Upper lobe of left lung (tissue), 6 donors: ENCODE data around the gene PARVG. TPM values are rescaled to one million over a fixed set of nuclear protein-coding genes. Genes with fewer than 3 reads are reported as not detected.
A peak's percentile ranks its signal among the peaks of the same experiment; 100 is the strongest.

Experiments
- ATAC-seq, 2 donors: fragments of 200-7000 bp; cut with Tn5 transposase; one replicate each; pipeline ENCODE4 v1.9.1; 2022; ENCODE audit warnings: mild to moderate bottlenecking in 2 of 2, moderate library complexity in 2 of 2; ENCODE audit not compliant: low FRiP score in 2 of 2
- DNase-seq, 2 donors: peaks; one replicate each; pipeline ENCODE4 v3.0.0-alpha.2; 2019 to 2020
- H3K27ac ChIP-seq, 4 donors: fragments of 200-600 bp; sonication (generic); one replicate each; pipeline ENCODE4 v1.5.1; 2016 to 2019
- H3K27me3 ChIP-seq, 4 donors: fragments of 200-600 bp; sonication (generic); one replicate each; pipeline ENCODE4 v1.5.1; 2017 to 2019
- H3K36me3 ChIP-seq, 4 donors: fragments of 200-600 bp; sonication (generic); one replicate each; pipeline ENCODE4 v1.5.1; 2016 to 2019
- H3K4me1 ChIP-seq, 4 donors: fragments of 200-600 bp; sonication (generic); one replicate each; pipeline ENCODE4 v1.5.1; 2018 to 2019
- H3K4me3 ChIP-seq, 4 donors: fragments of 200-600 bp; sonication (generic); one replicate each; pipeline ENCODE4 v1.5.1; 2017 to 2019; ENCODE audit warnings: mild to moderate bottlenecking in 2 of 4, moderate library complexity in 1 of 4
- H3K9me3 ChIP-seq, 4 donors: fragments of 200-600 bp; sonication (generic); one replicate each; pipeline ENCODE4 v1.5.1; 2018 to 2019
- CTCF ChIP-seq, 6 experiments: fragments of 450-650 bp in 4 of 6; fragments of 200-600 bp in 2 of 6; sonication (generic) in 2 of 6; IDR thresholded peaks; one replicate each; pipeline ENCODE4 v1.5.1; 2016 to 2019; ENCODE audit warnings: antibody characterized with exemption in 6 of 6
- EP300 ChIP-seq, 4 donors: sonication (generic); formaldehyde crosslinking; IDR thresholded peaks; one replicate each; pipeline ENCODE4 v1.5.1; 2017; ENCODE audit warnings: antibody characterized with exemption in 4 of 4, control low read depth in 2 of 4
- POLR2A ChIP-seq, 4 donors: fragments of 450-650 bp; IDR thresholded peaks; one replicate each; pipeline ENCODE4 v1.5.1; 2016 to 2017; ENCODE audit warnings: antibody characterized with exemption in 4 of 4, mild to moderate bottlenecking in 2 of 4
- POLR2AphosphoS5 ChIP-seq, 2 donors: sonication (generic); formaldehyde crosslinking; IDR thresholded peaks; one replicate each; pipeline ENCODE4 v1.5.1; 2017; ENCODE audit warnings: antibody characterized with exemption in 2 of 2
- WGBS, 2 donors: methylation state at CpG; one replicate each; pipeline ENCODE4 v1.1.5; 2017 to 2018; 5-methylcytosine and 5-hydroxymethylcytosine counted together
- total RNA-seq, 6 donors: library from RNA; depleted of rRNA in 4 of 6; stranded (reverse); fragments of >200 nt in 4 of 6; gene quantifications; one replicate each; pipeline versions ENCODE4 v1.1.0 to v1.2.1, GENCODE V29; 2016 to 2021
- donor health status: DM: no; HTN: no; CAD: no; lungs with moderate emphysema.
- donor health status: DM: no; HTN: yes; CAD: no; lungs with severe emphysema.

The PARVG gene
- total RNA-seq, 6 donors from 2014 or later: 42.4 to 315 (median 82.4) TPM

DNA sequence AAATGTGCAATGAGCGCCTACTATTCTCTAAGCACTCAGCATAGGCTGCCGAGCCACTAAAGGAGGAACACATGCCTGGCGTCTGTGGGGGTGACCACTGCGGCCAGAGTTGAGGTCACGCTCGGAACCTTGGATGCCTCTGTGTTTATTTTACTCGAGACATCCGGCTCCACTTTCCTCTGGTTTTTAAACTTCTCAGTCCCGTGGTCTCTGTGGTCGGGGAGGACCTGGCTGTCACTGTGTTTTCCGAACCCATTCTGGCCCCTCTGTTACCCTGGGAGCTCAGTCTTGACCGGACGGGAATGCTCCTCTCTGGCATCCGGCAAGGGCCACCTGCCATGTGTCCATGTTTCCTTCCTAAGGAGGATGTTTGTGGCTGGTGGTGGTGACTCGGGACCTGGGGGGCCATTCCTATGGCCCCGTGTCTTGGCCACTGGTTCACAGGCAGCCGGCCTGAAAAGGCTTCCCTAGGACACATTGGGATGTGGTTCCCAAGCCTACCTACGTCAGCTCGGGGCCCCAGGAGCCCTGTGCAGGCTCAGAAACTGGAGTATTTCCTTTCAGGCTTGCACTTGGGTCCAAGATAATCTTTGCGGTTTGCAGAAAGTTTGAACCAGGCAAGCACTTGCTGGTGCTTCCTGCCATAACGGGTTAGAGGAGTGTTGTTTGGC, 46.7 kb upstream of the PARVG start:
- ATAC-seq (peak in 1 of 2 donors; percentile 69), DNase-seq (no peak)
- TF ChIP-seq EP300 (IDR thresholded peaks at IDR 0.05): no peak
- TF ChIP-seq CTCF (IDR thresholded peaks at IDR 0.05): no peak
- no peak for TF ChIP-seq POLR2A (IDR thresholded peaks at IDR 0.05)
- WGBS, 2 donors: 58 to 69% methylated on average over 16 to 19 of the region's 21 CpGs
- Histone ChIP-seq H3K9me3 (peaks cover 8 to 21% (median 14%) of the 10 kb centered on the region in 4 donors), H3K4me3 (no peak overlapping the region), H3K4me1 (no peaks in the 10 kb centered on the region), H3K36me3 (peaks cover 0 to 77% (median 37%) of the 10 kb centered on the region in 4 donors), H3K27ac (no peak overlapping the region), H3K27me3 (no peaks in the 10 kb centered on the region)

DNA sequence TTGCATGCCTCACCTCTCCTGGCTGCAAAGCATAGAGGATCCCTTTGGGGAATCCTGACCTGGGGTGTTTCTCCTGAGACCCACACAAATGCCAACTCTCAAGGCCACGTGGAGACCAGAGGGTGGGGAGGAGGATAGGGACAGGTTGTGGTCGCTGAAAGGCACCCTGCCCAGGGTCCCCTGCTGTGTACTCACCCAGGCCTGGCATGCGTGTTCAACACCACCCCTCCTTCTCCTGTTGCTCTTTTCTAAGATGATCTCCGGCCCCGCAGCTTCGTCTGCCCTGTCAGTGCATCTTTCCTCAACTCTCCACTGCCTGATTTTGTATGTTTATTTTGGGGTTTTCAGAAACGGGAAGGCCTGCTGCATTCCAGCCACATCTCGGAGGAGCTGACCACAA, 44.6 kb upstream of the PARVG start:
- H3K36me3 ChIP-seq: peaks cover 0 to 92% (median 39%) of the 10 kb centered on the region in 4 donors
- no peak overlapping the region for H3K27ac ChIP-seq
- DNase-seq (no peak), ATAC-seq (no peak)
- peaks cover 8 to 21% (median 14%) of the 10 kb centered on the region in 4 donors for H3K9me3 ChIP-seq
- H3K4me1 ChIP-seq: peaks cover 0 to 5% (median 0%) of the 10 kb centered on the region in 4 donors
- H3K4me3 ChIP-seq: no peak overlapping the region
- TF ChIP-seq POLR2A (IDR thresholded peaks at IDR 0.05) (no peak), EP300 (IDR thresholded peaks at IDR 0.05) (no peak), POLR2AphosphoS5 (IDR thresholded peaks at IDR 0.05) (no peak), CTCF (IDR thresholded peaks at IDR 0.05) (no peak)
- no peaks in the 10 kb centered on the region for H3K27me3 ChIP-seq
- WGBS, 2 donors: 90 to 93% methylated on average over 8 of the region's 8 CpGs

GRCh38 chr22:44136786-44137185, 43.9 kb upstream of the PARVG start:
- no peak overlapping the region for H3K27ac ChIP-seq
- H3K4me3 ChIP-seq: no peak overlapping the region
- TF ChIP-seq EP300 (IDR thresholded peaks at IDR 0.05): no peak
- TF ChIP-seq POLR2A (IDR thresholded peaks at IDR 0.05): no peak
- TF ChIP-seq POLR2AphosphoS5 (IDR thresholded peaks at IDR 0.05): no peak
- TF ChIP-seq CTCF (IDR thresholded peaks at IDR 0.05): no peak
- DNase-seq: no peak
- ATAC-seq: no peak
- H3K27me3 ChIP-seq: no peaks in the 10 kb centered on the region
- peaks cover 8 to 21% (median 14%) of the 10 kb centered on the region in 4 donors for H3K9me3 ChIP-seq
- peaks cover 0 to 93% (median 36%) of the 10 kb centered on the region in 4 donors for H3K36me3 ChIP-seq
- peaks cover 0 to 5% (median 0%) of the 10 kb centered on the region in 4 donors for H3K4me1 ChIP-seq

DNA sequence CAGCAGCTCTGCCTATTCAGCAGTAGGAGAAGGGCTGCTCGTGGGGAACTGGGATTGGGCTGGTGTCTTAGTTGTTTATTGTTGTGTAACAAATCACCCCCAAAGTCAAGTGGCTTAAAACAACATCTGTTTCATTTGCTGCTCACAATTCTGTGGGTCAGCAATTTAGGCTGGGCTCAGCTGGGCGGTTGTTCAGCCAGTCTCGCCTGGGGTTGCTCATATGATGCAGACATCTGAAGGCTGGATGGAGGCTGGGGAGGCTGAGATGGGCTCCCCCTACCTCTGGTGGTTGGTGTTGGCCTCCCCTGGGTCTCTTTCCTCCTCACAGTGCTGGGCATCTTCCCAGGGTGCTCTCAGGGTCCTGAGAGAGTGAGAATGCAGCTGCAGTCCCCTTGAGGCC, 43.3 kb upstream of the PARVG start:
- Histone ChIP-seq H3K4me1 (peaks cover 0 to 5% (median 0%) of the 10 kb centered on the region in 4 donors), H3K9me3 (peaks cover 8 to 21% (median 14%) of the 10 kb centered on the region in 4 donors), H3K27ac (no peak overlapping the region), H3K36me3 (peaks cover 0 to 87% (median 33%) of the 10 kb centered on the region in 4 donors), H3K4me3 (no peak overlapping the region), H3K27me3 (no peaks in the 10 kb centered on the region)
- no peak for DNase-seq
- no peak for ATAC-seq
- no peak for TF ChIP-seq CTCF (IDR thresholded peaks at IDR 0.05)
- TF ChIP-seq POLR2A (IDR thresholded peaks at IDR 0.05): no peak
- no peak for TF ChIP-seq EP300 (IDR thresholded peaks at IDR 0.05)
- no peak for TF ChIP-seq POLR2AphosphoS5 (IDR thresholded peaks at IDR 0.05)
- 89 to 100% methylated on average over 3 of the region's 3 CpGs for WGBS, 2 donors

GRCh38 chr22:44139773-44140172, 41.0 kb upstream of the PARVG start:
- DNase-seq (peak in 1 of 2 donors; percentile 67), ATAC-seq (peak in 1 of 2 donors; percentile 21)
- Histone ChIP-seq H3K4me3 (no peak overlapping the region), H3K9me3 (peaks cover 8 to 21% (median 14%) of the 10 kb centered on the region in 4 donors), H3K36me3 (peaks cover 0 to 78% (median 33%) of the 10 kb centered on the region in 4 donors), H3K4me1 (peaks cover 0 to 5% (median 2%) of the 10 kb centered on the region in 4 donors), H3K27ac (no peak overlapping the region), H3K27me3 (no peaks in the 10 kb centered on the region)
- TF ChIP-seq CTCF (IDR thresholded peaks at IDR 0.05) (no peak), POLR2A (IDR thresholded peaks at IDR 0.05) (no peak), POLR2AphosphoS5 (IDR thresholded peaks at IDR 0.05) (no peak), EP300 (IDR thresholded peaks at IDR 0.05) (no peak)
- WGBS, 2 donors: 71 to 88% methylated on average over 6 of the region's 6 CpGs
